ENCODE measurements around the gene SSBP4. TPM values are rescaled to one million over a fixed set of nuclear protein-coding genes. Genes with fewer than 3 reads are reported as not detected.

Gene SSBP4
- total and polyA plus RNA-seq, 2 of the 8 experiments (the other 6 are each of a cell fraction or from before 2014, with no cell fraction given) = 26.4 to 33.7 TPM

DNA sequence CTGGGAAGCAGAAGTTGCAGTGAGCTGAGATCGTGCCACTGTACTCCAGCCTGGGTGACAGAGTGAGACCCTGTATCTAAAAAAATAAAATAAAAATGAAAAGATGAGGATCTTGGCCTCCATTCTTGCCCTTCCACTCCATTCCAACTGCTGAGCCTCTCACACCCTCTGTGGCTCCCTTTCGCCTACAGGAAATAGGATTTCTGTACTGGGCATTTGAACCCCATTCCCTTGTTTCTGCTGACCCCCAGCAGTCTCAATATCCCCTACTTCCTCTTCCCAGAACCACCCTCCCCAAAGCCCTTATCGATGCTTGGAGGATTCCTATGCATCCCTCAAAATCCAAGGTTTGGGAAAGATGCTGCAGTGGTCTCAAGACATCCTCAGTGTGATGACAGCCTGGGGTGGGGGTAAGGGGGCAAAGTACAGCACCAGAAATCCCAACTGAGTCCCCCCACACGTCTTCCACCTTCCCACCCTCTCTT is 45.7 kb upstream of the SSBP4 start:
- H3K4me3 ChIP-seq (ENCODE audit: extremely low read depth in 1 of 4, insufficient read depth in 2 of 4, low read depth in 3 of 4, low read length in 4 of 4) = no peak overlapping the region
- 70% methylated on average over 4 of the region's 4 CpGs; no CpG with 5 or more reads in 1 of the 2 experiments for WGBS, 2 experiments (ENCODE audit: extremely low coverage in 1 of 2, insufficient coverage in 1 of 2, insufficient read length in 1 of 2, insufficient replicate concordance in 2 of 2, low coverage in 1 of 2, low lambda C conversion rate in 2 of 2, missing lambda C conversion rate in 1 of 2)
- H4K8ac ChIP-seq (ENCODE audit: extremely low read depth, insufficient read depth, low read length) = no peak overlapping the region
- H2BK12ac ChIP-seq (ENCODE audit: low read depth, low read length) = peak overlapping the region; percentile 96
- ChIA-PET POLR2A (ENCODE audit: partially characterized antibody) (interaction anchor here (0.9 to 1.3 kb wide), 3 partner anchors 14 to 100 kb away, joined by 3 to 4 read pairs (median 3); partner anchors contain the start of gene JUND), CTCF (ENCODE audit: partially characterized antibody) (interaction anchor here (0.6 to 1.7 kb wide), 7 partner anchors 8 to 503 kb away, joined by 3 to 6 read pairs (median 4); no protein-coding TSS in a partner anchor)
- peak overlapping the region; percentile 59; the same call in 1 of the 2 replicates for H3K27ac ChIP-seq (ENCODE audit: low read depth, low read length)
- no peaks in the 10 kb centered on the region for H4K20me1 ChIP-seq (replicated peaks in 1 of 2; ENCODE audit: control insufficient read depth in 1 of 2, insufficient read depth in 2 of 2, low read length in 2 of 2)
- peak overlapping the region; percentile 95 for H3K18ac ChIP-seq (ENCODE audit: extremely low read depth, low read length)
- TF ChIP-seq RBBP5 (IDR thresholded peaks at IDR 0.05; ENCODE audit: borderline replicate concordance, low read depth, low read length) (no peak), TAF1 (IDR thresholded peaks at IDR 0.05; ENCODE audit: low read depth, low read length) (peak; percentile 41; the same call in 1 of the 2 replicates)
- DNase-seq (ENCODE audit: low read depth in 1 of 2, low spot score in 2 of 2) (no peak), FAIRE-seq (no peak)
- peaks cover 3 to 26% (median 9%) of the 10 kb centered on the region in 4 experiments; a peak in 6 of 7 replicates for H3K4me1 ChIP-seq (replicated peaks in 1 of 4; ENCODE audit: control insufficient read depth in 3 of 4, insufficient read depth in 4 of 4, low read length in 3 of 4)
- H2BK120ac ChIP-seq (replicated peaks; ENCODE audit: low read depth, low read length) = peak overlapping the region; percentile 96
- H2BK5ac ChIP-seq (ENCODE audit: low read depth, low read length) = peak overlapping the region; percentile 98; the same call in 1 of the 2 replicates
- H3K79me1 ChIP-seq (ENCODE audit: low read depth, low read length) = no peaks in the 10 kb centered on the region
- no peaks in the 10 kb centered on the region for H3K9me3 ChIP-seq (ENCODE audit: insufficient read depth in 2 of 2, low read depth in 1 of 2, low read length in 1 of 2)
- no peaks in the 10 kb centered on the region for H3K23me2 ChIP-seq (ENCODE audit: low read depth, low read length)
- peak overlapping the region; percentile 70 for H2AK5ac ChIP-seq (ENCODE audit: low read depth, low read length)
- H3K4ac ChIP-seq (replicated peaks; ENCODE audit: insufficient read length, low read depth, low read length) = peak overlapping the region; percentile 82
- no peak overlapping the region for H2BK15ac ChIP-seq (ENCODE audit: low read length)
- no peak overlapping the region for H3K14ac ChIP-seq (ENCODE audit: insufficient read length)
- H3K4me2 ChIP-seq (ENCODE audit: insufficient read depth in 1 of 2, low read depth in 2 of 2, low read length in 2 of 2) = no peak overlapping the region
- no peak overlapping the region for H2AFZ ChIP-seq (ENCODE audit: low read length)
- H4K91ac ChIP-seq (replicated peaks; ENCODE audit: insufficient read length, low read length) = peak overlapping the region; percentile 100
- no peaks in the 10 kb centered on the region for H3K36me3 ChIP-seq (ENCODE audit: control insufficient read depth in 2 of 4, insufficient read depth in 4 of 4, low read length in 3 of 4)
- H2BK20ac ChIP-seq (ENCODE audit: low read length) = peak overlapping the region; percentile 68; the same call in 1 of the 2 replicates
- peak overlapping the region; percentile 16 for H3K56ac ChIP-seq (replicated peaks; ENCODE audit: insufficient read length, low read depth, low read length)
- H4K5ac ChIP-seq (ENCODE audit: insufficient read length, low read depth, low read length) = peak overlapping the region; percentile 82
- no peaks in the 10 kb centered on the region for H3K27me3 ChIP-seq (replicated peaks in 1 of 4; ENCODE audit: control insufficient read depth in 3 of 4, extremely low read depth in 1 of 4, insufficient read depth in 3 of 4, low read length in 3 of 4)
- H3K23ac ChIP-seq (ENCODE audit: insufficient read length) = no peak overlapping the region
- H3K79me2 ChIP-seq (ENCODE audit: control insufficient read depth in 1 of 2, insufficient read depth in 2 of 2, low read length in 2 of 2) = no peaks in the 10 kb centered on the region
- H3K9ac ChIP-seq (replicated peaks in 1 of 4; ENCODE audit: extremely low read depth in 1 of 4, low read depth in 3 of 4, low read length in 3 of 4) = peak overlapping the region in 1 of 4 experiments; percentile 47; a peak in 1 of 7 replicates

Data from H1 (cell line).